HG02759 (cell line): Measurements from ENCODE around the gene ZNRF3.
"Not testable (repeated sequence)": the region's sequence is repeated elsewhere in the genome, so short reads cannot be mapped to it uniquely, and the experiment has no call there.

Source experiments
- ATAC-seq: cut with Tn5 transposase; IDR thresholded peaks from one replicate; pipeline ENCODE4 v1.9.1; 2021; ENCODE audit warnings: mild to moderate bottlenecking, moderate library complexity; ENCODE audit not compliant: unreplicated experiment

Gene ZNRF3

DNA sequence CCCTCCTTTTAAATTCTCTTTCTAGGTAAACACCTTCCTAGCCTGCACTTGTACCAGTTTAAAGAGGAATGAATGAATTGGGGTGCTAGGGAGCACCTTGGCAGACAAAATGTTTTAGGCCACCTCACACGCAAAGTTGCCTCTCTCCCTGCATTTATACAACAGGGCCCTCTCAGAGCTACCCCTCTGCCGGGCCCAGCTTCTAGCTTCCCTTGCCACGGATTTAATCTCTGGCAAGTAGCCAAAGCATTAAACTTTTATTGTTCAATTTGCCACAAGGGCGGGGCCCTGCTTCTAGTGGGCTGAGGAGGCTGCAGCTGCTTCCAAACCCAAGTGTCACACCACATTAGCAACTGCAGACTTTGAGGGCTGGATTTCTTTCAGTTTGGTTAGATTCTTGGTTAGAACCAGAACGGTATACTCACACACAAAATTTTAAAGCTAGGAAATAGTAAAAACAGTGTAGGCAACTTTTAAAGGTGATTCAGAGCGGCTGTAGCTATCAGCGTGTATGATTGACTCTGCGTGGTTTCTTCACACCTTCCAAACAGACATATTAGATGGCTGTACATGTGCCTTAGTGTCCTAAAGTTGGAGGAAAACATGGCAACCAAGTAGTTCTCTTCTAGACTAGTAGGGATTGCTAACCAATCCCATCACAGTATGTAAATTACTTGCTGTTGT, 196.0 kb downstream of the ZNRF3 start:
- no peak for ATAC-seq

DNA sequence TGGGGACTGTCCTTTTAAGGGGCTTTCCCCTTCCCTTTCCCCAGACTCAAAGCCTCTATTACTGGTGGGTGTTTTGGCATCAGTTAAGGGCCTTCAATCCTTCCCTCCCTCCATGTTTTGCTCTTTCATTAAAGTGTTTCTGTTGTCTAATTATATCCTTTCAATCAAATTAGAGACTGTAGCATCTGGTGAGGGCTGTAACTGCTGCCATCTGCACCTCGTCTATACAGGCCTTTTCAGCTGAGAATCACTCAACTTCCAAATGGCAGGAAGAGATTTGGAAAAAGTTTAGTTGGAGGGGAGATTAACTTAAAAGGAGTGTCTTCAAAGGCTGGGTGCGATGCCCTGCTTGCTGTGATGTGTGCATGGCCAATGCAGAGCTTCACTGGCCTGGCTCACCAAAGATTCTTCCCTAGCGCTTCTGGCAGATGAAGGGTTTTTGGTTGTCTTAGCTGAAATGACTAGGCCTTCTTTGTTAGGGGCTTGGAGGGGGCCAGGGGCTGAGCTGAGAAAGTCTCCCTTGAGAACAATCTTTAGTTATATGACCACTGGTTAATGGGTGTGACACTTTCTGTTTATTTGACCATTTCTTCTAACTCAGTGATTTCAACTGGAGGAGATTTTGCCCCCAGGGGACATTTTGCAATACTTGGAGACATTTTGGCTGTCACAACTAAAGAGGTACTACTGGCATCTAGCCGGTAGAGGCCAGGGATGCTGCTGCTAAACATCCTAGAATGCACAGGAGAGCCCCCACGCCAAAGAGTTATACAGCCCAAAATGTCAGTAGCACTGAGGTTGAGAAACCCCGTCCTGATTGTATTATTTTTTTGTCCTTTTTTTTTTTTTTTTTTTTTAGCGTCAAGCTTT, 197.0 kb downstream of the ZNRF3 start:
- no peak for ATAC-seq

DNA sequence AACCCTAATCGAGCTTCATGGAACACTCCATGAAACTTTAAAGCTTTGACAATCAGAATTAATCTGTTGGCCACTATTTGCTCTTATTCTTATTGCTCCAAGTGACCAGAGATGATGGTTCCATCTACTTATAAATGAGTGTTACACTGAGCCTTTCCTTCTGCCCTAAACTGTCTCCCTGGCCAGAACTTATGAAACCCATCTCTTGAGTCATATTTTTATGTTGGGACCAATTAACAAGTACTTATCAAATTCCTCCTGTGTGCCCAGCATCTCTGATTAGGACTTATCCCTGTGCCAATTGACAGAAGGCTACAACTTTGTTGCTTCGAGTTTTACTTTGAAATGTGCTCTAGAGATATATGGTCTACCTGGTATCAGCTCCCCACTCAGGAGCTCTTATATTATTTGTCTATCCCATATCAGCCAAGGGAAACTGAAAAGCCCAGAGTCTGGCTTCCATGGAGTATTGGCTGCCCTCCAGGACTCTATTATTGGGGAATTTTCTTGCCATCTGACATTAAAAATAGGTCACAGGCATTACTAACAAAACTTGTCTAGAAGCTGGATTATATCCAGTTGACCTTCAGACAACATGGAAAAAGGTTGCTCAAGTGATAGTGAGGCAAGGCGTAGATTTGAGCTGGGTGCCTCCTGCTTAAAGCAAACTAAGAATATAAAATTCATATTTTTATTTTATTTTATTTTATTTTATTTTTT, 198.3 kb downstream of the ZNRF3 start:
- no peak for ATAC-seq

GRCh38 chr22:29082826-29083545, 199.6 kb downstream of the ZNRF3 start:
- ATAC-seq = no peak

- not testable (repeated sequence) for ATAC-seq
These were observed 200.2 kb downstream of the ZNRF3 start for GRCh38 chr22:29083576-29083932.

DNA sequence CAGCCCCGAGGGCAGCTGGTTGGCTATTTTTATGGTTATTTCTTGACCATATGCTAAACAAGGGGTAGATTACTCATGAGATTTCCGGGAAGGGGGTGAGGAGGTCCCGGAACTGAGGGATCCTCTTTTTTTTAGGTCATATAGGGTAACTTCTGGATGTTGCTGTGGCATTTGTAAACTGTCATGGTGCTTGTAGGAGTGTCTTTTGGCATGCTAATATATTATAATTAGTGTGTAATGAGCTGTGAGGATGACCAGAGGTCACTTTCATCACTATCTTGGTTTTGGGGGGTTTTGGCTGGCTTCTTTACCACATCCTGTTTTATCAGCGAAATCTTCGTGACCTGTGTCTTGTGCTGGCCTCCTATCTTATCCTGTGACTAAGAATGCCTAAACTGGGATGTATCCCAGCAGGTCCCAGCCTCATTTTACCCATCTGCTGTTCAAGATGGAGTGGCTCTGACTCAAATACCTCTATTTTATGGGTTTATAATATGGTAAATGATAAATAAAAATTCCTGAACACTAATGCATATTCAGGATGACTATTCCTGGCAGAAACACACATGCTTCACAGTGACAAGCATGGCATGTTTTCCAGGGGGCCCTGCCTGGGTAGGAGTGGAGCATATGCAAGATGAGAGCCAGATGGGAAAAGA, 200.7 kb downstream of the ZNRF3 start:
- no peak for ATAC-seq

- no peak for ATAC-seq
These were observed 203.6 kb downstream of the ZNRF3 start for GRCh38 chr22:29087012-29087411.

DNA sequence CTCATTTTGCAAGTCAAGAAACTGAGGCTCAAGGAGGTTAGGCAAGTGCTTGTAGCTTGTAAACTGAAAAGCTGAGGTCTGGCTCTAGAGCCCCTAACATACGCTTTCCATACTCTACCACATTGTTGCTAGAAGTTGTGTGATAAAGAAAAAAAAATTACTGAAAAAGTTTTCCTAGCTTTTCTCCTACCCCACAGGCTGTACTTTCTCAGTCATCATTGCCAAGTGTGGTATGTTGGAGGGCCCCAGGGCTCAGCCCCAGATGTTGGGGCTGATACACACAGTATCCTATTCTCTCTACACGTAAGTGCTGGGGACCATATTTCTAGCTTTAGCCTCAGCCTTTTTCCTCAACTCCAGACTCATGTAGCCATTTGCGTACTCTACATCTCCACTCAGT, 205.4 kb downstream of the ZNRF3 start:
- no peak for ATAC-seq

- ATAC-seq = no peak
These were observed 206.1 kb downstream of the ZNRF3 start for GRCh38 chr22:29089507-29089906.

- ATAC-seq = no peak
These were observed 206.7 kb downstream of the ZNRF3 start for GRCh38 chr22:29090039-29090438.

GRCh38 chr22:29092243-29092642, 208.9 kb downstream of the ZNRF3 start:
- ATAC-seq = no peak

GRCh38 chr22:29093030-29093429, 209.7 kb downstream of the ZNRF3 start:
- no peak for ATAC-seq

GRCh38 chr22:29093501-29094300, 210.3 kb downstream of the ZNRF3 start:
- ATAC-seq = no peak

GRCh38 chr22:29095459-29095858, 212.1 kb downstream of the ZNRF3 start:
- ATAC-seq = no peak

- no peak for ATAC-seq
These were observed 213.6 kb downstream of the ZNRF3 start for GRCh38 chr22:29096736-29097669.

DNA sequence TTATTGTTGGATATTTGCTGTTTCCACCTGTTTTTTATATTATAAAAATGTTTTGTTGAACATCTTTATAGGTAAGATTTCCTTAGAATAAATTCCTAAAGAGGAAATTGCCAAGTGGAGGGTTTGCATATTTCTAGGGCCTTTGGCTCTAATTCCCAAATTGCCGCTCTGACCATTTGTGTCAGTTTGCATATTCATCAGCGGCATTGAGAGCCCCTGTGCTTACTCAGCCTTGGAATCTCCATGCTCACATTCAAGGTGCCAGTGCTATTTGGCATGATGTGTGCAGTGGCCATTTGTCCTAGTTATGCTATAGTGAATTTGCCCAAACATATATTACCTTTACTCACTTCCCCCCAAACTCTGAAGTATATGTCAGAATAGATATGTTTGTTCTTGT, 214.9 kb downstream of the ZNRF3 start:
- no peak for ATAC-seq

GRCh38 chr22:29102300-29102699, 218.9 kb downstream of the ZNRF3 start:
- ATAC-seq = no peak

- no peak for ATAC-seq
These were observed 219.7 kb downstream of the ZNRF3 start for GRCh38 chr22:29103121-29103520.

GRCh38 chr22:29105468-29105867, 222.1 kb downstream of the ZNRF3 start:
- ATAC-seq = no peak
